ENCODE results near the gene ATP5F1D. TPM values are rescaled to one million over a fixed set of nuclear protein-coding genes. Genes with fewer than 3 reads are reported as not detected.

Gene ATP5F1D
- total and polyA plus RNA-seq, 2 of the 13 experiments (the other 11 are each of a cell fraction or from before 2014, with no cell fraction given), result 39.4 to 78.7 TPM

- no peak for TF ChIP-seq ZNF597 (CRISPR knock-in tag; IDR thresholded peaks at IDR 0.05)
- no peak for TF ChIP-seq ZNF235 (CRISPR knock-in tag; IDR thresholded peaks at IDR 0.05; ENCODE audit: borderline replicate concordance)
- TF ChIP-seq NFKB2 (CRISPR knock-in tag; IDR thresholded peaks at IDR 0.05; ENCODE audit: borderline replicate concordance), result peak; percentile 59; the same call in 1 of the 2 replicates
- 0 out of 2 replicates have a peak, but pooled peaks have one; percentile 14 for TF ChIP-seq HDAC1 (CRISPR knock-in tag; IDR thresholded peaks at IDR 0.05)
- no peak for TF ChIP-seq MEIS1 (CRISPR knock-in tag; IDR thresholded peaks at IDR 0.05; ENCODE audit: borderline replicate concordance)
- no peak for TF ChIP-seq ZFP1 (CRISPR knock-in tag; IDR thresholded peaks at IDR 0.05)
- peak; percentile 23; the same call in 1 of the 2 replicates for TF ChIP-seq ARID4A (CRISPR knock-in tag; IDR thresholded peaks at IDR 0.05; ENCODE audit: borderline replicate concordance)
- TF ChIP-seq STAT5B (CRISPR knock-in tag; IDR thresholded peaks at IDR 0.05), result no peak
- no peak for TF ChIP-seq FOXA3 (CRISPR knock-in tag; IDR thresholded peaks at IDR 0.05)
- TF ChIP-seq ZNF318 (CRISPR knock-in tag; IDR thresholded peaks at IDR 0.05), result no peak
- TF ChIP-seq ZNF83 (CRISPR knock-in tag; IDR thresholded peaks at IDR 0.05; ENCODE audit: borderline replicate concordance), result no peak
- TF ChIP-seq JUNB (CRISPR knock-in tag; IDR thresholded peaks at IDR 0.05; ENCODE audit: borderline replicate concordance), result no peak
- no peak for TF ChIP-seq MAFK (conservative IDR thresholded peaks at IDR 0.05 in 1 of 2, IDR thresholded peaks at IDR 0.05 in 1 of 2; ENCODE audit: low read length in 2 of 2)
- peak; percentile 68; the same call in 1 of the 2 replicates for TF ChIP-seq KLF13 (CRISPR knock-in tag; IDR thresholded peaks at IDR 0.05)
Observed at GRCh38 chr19:1238369-1239303, 2.9 kb upstream of the ATP5F1D start (continued).

Measured in HepG2 (cell line).